HuH-7 (cell line): ENCODE measurements around the gene RALGPS2.
A peak's percentile ranks its signal among the peaks of the same experiment; 100 is the strongest.
"Not testable (repeated sequence)": the region's sequence is repeated elsewhere in the genome, so short reads cannot be mapped to it uniquely, and the experiment has no call there.

Experiments
- DNase-seq: peaks from one replicate; pipeline ENCODE4 v3.0.0; 2011; ENCODE audit warnings: low spot score

The RALGPS2 gene

GRCh38 chr1:178725466-178726086 lies 532 bp downstream of the RALGPS2 start:
- DNase-seq = peak; percentile 48

- DNase-seq = peak; percentile 84
These were observed 1.1 kb downstream of the RALGPS2 start for GRCh38 chr1:178726087-178726517.

- DNase-seq = no peak
These were observed 1.5 kb downstream of the RALGPS2 start for GRCh38 chr1:178726545-178726944.

- no peak for DNase-seq
These were observed 2.2 kb downstream of the RALGPS2 start for GRCh38 chr1:178727014-178727895.

- no peak for DNase-seq
These were observed 8.9 kb downstream of the RALGPS2 start for GRCh38 chr1:178733972-178734371.

GRCh38 chr1:178738780-178739179 lies 13.7 kb downstream of the RALGPS2 start:
- DNase-seq = no peak

GRCh38 chr1:178739285-178740045 lies 14.4 kb downstream of the RALGPS2 start:
- no peak for DNase-seq

GRCh38 chr1:178740491-178740890 lies 15.4 kb downstream of the RALGPS2 start:
- DNase-seq = no peak

- no peak for DNase-seq
These were observed 15.9 kb downstream of the RALGPS2 start for GRCh38 chr1:178740924-178741323.

- no peak for DNase-seq
These were observed 18.8 kb downstream of the RALGPS2 start for GRCh38 chr1:178743801-178744200.

GRCh38 chr1:178745260-178745659 lies 20.2 kb downstream of the RALGPS2 start:
- DNase-seq = no peak

- DNase-seq = no peak
These were observed 21.3 kb downstream of the RALGPS2 start for GRCh38 chr1:178746345-178746744.

- not testable (repeated sequence) for DNase-seq
These were observed 22.3 kb downstream of the RALGPS2 start for GRCh38 chr1:178747361-178747760.

GRCh38 chr1:178749581-178750166 lies 24.6 kb downstream of the RALGPS2 start:
- DNase-seq = no peak

- DNase-seq = no peak
These were observed 26.0 kb downstream of the RALGPS2 start for GRCh38 chr1:178751046-178751445.

GRCh38 chr1:178752891-178753290 lies 27.8 kb downstream of the RALGPS2 start:
- DNase-seq = no peak

GRCh38 chr1:178754655-178755256 lies 29.7 kb downstream of the RALGPS2 start:
- not testable (repeated sequence) for DNase-seq

GRCh38 chr1:178768423-178768822 lies 43.4 kb downstream of the RALGPS2 start:
- no peak for DNase-seq

GRCh38 chr1:178772952-178773351 lies 47.9 kb downstream of the RALGPS2 start:
- DNase-seq = no peak

GRCh38 chr1:178774263-178774662 lies 49.2 kb downstream of the RALGPS2 start:
- no peak for DNase-seq

GRCh38 chr1:178776553-178776952 lies 51.5 kb downstream of the RALGPS2 start:
- no peak for DNase-seq
